Right lung (tissue), 10 donors: ENCODE results near the gene ENTPD3. TPM values are rescaled to one million over a fixed set of nuclear protein-coding genes. Genes with fewer than 3 reads are reported as not detected.

Source experiments
- DNase-seq, 2 donors: peaks; one replicate each; pipeline ENCODE4 v3.0.0-alpha.2; 2013
- long read RNA-seq, 8 donors: transcript quantifications; one replicate each; lab custom pipeline, GENCODE V29; 2026
- polyA plus RNA-seq, 5 donors: library from polyadenylated mRNA; unstranded; fragments of 120-200 nt; gene quantifications; one replicate each; pipeline versions ENCODE4 v1.2.1 to v1.2.3, GENCODE V29; 2013; ENCODE audit warnings: inconsistent platforms in 1 of 5, low replicate concordance in 1 of 5; ENCODE audit not compliant: insufficient read length in 5 of 5, insufficient read depth in 1 of 5

The ENTPD3 gene, protein sequence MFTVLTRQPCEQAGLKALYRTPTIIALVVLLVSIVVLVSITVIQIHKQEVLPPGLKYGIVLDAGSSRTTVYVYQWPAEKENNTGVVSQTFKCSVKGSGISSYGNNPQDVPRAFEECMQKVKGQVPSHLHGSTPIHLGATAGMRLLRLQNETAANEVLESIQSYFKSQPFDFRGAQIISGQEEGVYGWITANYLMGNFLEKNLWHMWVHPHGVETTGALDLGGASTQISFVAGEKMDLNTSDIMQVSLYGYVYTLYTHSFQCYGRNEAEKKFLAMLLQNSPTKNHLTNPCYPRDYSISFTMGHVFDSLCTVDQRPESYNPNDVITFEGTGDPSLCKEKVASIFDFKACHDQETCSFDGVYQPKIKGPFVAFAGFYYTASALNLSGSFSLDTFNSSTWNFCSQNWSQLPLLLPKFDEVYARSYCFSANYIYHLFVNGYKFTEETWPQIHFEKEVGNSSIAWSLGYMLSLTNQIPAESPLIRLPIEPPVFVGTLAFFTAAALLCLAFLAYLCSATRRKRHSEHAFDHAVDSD
- polyA plus RNA-seq: 10 to 100 TPM in 2 of 5 donors, 1 to 10 TPM in 3; 8.3 to 11.3 (median 9.4) TPM
- long read RNA-seq, donor 1, partial matches to known transcripts: 0 of 2 reads
- long read RNA-seq, donor 1, other reads (novel, unspliced or antisense): 0 of 2 reads
- long read RNA-seq, donor 2, partial matches to known transcripts: 0 of 2 reads
- long read RNA-seq, donor 2, other reads (novel, unspliced or antisense): 0 of 2 reads
- long read RNA-seq, donor 3, partial matches to known transcripts: 0 of 3 reads
- long read RNA-seq, donor 3, other reads (novel, unspliced or antisense): 0 of 3 reads
- long read RNA-seq, donor 4, partial matches to known transcripts: 0 of 5 reads
- long read RNA-seq, donor 4, other reads (novel, unspliced or antisense): 5 of 5 reads
- long read RNA-seq, donor 5, partial matches to known transcripts: 0 of 7 reads
- long read RNA-seq, donor 5, other reads (novel, unspliced or antisense): 6 of 7 reads
- long read RNA-seq, donor 6, partial matches to known transcripts: 0 of 9 reads
- long read RNA-seq, donor 6, other reads (novel, unspliced or antisense): 8 of 9 reads
- long read RNA-seq, donor 7: 0 reads
- long read RNA-seq, donor 8: 0 reads

DNA sequence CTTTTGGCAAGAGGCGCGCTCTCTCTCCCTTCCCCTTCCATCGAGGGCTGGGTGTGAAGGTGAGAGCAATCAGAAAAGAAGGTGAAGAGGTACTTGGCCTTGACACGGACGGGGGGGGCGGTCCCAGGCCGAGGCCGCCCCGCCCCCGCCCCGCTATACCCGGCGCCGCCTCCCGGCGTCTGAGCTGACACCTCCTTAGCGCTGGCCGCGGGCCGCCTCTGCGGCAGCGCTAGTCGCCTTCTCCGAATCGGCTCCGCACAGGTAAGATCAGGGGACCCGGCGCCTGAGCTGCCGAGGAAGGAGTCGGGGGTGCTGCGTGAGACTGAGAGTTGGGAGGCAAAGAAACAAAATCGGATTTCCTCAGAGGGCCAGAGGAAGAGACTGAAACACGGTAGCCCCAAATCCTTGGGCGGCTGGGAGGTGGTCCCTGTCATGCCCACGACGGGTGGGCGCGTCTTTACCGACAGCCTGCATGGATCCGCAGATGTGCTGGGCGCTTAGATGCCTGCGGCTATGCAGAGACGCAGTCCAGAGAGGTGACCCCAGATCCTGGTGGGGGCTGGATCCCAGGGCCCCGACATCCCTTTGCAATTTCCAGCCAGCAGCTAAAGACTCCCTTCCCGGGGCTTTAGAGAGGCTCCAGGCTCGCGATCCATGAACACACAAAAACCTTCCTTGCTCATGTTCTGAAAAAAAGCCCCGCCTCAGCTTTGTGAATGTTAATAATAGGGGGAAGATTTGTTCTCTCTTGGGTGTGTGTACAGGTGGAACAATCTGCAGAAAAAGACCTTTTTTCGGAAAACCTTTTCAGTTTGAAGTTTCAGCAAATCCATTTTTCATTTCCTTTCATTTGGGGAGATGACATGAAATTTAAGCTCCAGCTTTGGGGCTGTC, at the start of gene ENTPD3:
ENTPD3 (plus strand) TSS at position 184 of the 894 bp plus-strand sequence. CDS start 874 bp downstream, outside the sequence.
- peak; percentile 16 to 25 for DNase-seq

DNA sequence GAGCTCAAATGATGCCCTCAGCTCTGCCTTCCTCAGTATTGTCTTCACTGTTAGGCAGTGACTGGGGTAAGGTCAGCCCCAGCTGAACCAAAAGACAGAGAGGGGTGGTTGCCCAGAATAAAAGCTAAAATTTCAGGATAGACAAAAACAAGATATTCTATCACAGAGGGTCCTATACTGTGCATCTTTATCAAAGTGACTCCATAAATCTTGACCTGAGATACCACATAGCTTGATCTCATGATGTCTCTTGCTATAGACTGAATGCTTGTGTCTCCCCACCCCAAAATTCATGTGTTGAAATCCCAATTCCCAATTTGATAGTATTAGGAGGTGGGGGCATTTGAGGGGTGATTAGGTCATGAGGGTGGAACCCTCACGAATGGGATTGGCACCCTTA, 47.1 kb upstream of the ENTPD3 start:
- no peak for DNase-seq

DNA sequence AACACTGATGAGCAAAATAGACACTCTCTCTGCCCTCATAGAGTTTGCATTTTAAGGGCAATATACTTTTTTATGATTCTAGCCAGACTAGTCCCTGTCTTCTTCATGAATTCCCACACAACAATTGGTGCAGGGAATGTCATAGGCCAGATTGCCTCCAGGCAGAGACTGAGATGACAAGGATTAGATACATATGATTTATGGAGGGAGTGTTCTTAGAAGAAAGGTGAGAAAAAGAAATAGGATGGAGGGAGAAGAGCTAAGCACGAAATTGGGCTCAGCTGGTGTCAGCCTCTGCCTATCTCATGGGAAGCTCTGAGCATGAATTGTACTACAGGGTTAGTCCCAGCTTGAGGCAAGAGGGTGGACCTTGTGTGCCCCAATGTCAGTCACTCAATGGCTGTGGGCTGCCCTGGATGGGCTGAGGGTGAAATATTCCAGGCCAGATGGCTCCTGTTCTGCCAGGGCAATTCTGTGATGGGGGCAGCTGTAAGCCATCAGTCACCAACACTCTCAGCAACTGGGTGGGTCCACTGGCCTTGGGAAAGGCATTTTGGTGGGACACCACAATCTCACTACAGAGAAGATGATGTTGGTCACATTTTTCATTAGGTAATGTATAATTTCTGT, 46.3 kb upstream of the ENTPD3 start:
- DNase-seq: no peak

DNA sequence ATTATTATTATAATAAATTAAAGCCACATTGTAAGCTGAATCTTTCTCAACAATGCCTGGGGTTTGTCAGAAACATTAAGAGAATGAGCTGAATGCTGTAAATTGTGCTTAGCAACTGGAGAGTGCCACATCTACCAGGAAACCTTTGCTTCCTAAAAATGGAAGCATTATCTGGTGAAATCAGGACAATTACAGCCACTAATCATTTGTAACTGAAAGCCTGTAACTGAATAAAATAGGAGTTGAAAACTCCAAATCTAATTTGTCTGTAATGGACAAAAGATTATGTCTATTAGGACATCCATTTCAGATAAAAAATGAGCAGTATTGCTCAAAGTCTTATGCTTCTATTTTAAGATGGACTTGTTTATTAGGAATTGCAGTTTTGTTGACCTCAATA, 45.3 kb upstream of the ENTPD3 start:
- DNase-seq: no peak

DNA sequence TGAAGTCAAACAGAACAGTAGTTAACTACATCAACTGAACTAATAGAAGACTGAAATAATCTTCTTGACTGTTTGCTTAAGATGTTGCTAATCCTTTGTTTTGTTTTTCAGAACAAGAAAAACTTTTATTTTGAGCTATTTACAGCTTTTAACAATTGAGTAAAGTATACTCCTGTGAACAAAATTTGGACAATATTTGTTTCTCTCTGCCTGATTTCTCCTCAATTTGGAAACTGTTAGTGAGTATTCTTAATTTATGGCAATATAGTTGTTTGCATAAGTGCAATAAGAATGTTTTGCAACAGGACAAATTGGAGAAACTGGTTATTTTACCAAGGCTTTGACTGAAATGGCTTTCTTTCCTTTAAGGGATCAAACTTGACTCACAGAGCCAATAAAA, 36.5 kb upstream of the ENTPD3 start:
- DNase-seq: no peak

DNA sequence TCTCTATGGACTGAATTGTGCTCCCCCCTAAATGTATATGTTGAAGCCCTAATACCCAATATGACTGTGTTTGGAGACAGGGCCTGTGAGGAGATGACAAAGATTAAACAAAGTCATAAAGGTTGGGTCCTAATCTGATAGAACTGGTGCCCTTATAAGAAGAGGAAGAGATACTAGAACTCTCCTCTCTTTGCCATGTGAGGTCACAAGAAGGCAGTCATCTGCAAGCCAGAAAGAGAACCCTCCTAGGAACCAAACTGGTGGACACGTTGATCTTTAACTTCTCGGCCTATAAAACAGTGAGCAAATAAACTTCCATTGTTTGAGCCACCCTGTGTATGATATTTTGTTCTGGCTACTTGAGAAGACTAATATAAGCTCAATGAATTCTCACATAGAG, 31.6 kb upstream of the ENTPD3 start:
- DNase-seq: no peak

DNA sequence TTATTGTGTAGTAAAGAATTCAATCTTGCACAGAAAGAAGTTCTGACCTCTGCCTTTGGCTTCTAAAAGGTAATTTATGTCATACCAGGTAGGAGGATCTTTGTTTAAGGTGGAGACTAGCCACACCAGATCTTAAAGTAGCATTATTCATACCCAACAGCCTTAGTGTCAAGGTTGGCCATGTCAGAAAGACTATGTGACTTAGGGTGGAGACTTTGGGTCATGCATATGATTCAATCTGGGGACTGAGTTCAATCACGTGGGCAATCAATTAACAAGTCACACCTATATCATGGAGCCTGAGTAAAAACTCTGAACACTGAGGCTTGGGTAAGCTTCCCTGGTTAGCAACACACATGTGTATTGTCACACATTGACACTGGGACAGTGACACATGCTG, 28.5 kb upstream of the ENTPD3 start:
- no peak for DNase-seq

DNA sequence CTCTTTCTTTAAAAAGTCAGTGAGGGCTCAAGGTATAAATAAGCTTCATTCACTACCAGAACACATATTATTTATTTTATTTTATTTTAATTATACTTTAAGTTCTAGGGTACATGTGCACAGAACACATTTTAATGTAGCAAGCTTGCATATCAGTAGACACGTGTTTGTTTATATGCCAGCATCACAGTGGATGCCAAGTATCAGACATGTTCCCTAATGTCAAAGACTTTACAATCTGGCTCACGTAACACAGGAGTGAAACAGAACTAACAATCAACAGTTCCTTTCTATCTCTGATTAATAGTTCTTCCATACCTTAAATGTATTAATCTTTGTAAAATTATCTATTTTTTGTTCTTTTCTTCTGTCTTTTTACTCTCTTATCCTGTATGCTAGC, 23.3 kb upstream of the ENTPD3 start:
- DNase-seq: no peak

DNA sequence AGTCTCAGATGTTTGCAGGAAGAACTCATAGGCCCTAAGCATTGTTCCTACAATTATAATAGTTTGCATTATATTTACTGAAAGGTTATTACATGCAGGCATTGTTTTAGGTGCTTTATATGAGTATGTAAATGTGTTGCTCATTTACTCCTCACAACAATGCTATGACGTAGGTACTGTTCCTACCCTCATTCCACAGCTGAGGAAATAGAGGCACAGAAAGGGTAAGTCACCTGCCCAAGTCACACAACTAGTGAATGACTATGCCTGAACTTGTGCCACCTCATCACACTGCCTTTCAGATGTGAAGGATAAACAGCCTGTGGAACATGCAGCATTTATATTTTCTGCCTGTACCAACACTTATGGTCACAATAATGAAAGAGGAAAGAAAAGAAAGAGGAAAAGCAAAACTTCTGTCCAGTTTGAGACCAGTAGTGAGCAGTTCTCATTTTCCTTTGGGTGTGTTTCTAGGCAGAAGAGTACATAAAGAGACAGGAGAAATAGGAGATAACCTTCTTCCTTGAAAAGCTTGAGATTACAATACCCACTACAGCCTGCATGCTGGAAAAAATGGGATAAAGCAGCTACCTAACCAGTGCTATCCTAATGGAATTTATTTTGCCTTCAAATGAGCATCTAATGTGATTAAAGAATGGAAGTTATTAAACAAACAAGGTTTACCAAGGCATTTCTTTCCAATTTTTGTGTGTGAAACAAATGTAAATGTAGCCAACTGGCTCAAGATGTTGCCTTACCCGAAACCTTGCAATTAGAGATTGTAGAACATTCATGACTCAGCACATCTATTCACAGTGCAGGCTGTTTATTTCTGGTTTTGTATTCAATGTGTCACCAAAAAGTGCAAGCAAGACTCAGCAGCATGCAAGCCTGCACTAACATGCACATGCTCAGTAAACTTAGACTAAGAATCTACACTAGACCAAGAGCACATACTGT, 20.5 kb upstream of the ENTPD3 start:
- DNase-seq: no peak

DNA sequence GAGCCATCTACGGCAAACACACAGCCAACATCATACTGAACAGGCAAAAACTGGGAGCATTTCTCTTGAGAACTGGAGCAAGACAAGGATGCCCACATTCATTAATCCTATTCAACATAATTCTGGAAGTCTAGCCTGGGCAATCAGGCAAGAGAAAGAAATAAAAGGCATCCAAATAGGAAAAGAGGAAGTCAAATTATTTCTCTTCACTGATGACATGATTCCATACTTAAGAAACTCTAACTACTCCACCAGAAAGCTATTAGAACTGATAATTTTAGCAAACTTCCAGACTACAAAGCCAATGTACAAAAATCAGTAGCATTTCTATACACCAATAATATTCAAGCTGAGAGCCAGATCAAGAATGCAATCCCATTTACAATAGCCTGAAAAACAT, 17.3 kb upstream of the ENTPD3 start:
- DNase-seq: no peak

DNA sequence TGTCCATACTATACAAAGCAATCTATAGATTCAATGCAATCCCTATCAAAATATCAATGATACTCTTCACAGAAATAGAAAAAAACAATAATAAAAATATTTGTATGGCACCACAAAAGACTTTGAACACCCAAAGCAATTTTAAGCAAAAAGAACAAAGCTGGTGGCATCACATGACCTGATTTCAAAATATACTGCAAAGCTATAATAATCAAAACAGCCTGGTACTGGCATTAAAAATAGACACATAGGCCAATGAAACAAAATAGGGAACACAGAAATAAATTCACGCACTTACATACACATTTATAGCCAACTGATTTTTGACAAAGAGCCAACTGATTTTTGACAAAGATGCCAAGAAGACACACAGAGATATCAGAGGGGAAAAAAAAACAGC, 9.2 kb upstream of the ENTPD3 start:
- no peak for DNase-seq

DNA sequence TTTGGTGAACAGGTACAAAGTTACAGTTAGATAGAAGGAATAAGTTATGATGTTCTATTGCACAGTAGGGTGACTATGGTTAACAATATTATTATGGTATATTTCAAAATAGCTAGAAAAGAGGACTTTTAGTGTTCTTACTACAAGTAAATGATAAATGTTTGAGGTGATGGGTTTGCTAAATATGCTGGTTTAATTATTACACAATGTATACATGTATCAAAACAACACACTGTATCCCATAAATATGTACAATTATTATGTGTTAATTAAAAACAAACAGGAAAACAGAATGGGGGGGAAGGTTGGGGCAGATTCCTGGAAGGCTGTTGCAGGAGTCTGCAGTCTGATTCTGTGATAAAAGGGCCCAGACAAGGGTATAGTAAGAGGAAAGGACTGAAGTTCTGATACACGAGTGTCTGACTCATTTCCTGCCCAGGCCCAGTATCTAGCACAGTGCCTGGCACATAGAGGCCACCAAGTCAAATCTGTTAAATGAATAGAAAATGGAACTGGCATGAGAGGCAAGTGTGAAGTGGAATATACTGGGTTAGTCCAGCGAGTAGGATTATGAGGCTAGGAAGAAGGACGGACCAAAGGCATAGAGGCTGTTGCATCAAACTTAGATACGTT, 7.2 kb upstream of the ENTPD3 start:
- no peak for DNase-seq

DNA sequence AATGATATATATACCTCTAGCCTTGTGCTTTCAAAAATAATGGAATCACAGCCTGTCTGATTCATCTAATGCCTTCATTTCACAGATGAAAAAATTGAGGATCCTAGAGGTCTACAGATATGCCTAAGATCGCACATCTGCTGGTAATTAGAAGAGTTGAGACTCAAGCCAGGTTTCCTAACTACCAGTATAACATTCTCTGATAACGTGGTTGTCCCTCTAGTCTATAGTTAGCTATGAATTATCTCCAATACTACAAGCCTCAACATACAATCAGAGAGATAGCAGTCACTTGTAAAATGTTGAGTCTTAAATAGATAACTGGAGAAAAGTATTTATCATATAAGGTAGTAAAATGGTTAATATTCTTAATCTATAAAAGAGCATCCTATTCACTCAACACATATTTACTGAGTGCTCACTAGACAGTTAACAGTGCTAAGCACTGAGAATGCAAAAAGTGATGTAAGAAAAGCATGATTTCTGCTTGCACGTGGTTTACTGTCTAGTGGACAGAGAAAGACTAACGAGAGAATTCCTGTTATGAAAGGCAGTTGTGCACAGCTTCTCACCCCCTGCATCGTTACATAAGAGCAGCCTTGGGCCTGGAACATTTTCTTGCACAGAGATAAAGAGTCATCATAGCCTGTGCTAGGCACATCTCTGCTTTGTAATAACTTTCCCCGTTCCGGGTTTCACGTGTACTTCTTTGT, 4.9 kb upstream of the ENTPD3 start:
- no peak for DNase-seq

DNA sequence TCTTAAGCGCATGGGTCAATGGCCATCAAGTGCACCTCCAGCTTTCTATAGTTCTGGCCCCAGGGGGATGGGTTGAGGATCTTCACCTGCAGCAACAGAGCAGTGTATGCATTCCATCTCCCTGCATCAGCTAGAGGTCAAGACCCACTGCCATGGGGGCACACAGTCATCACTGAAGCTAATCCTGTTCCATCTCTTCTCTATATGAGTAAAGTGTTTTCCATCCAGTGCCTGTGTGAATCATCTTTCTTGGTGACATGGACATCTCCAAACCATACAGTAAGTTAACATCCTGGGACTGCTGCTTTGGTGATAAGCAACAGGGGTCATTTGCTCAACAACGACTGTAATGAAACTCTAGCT, 4.4 kb upstream of the ENTPD3 start:
- DNase-seq: no peak

DNA sequence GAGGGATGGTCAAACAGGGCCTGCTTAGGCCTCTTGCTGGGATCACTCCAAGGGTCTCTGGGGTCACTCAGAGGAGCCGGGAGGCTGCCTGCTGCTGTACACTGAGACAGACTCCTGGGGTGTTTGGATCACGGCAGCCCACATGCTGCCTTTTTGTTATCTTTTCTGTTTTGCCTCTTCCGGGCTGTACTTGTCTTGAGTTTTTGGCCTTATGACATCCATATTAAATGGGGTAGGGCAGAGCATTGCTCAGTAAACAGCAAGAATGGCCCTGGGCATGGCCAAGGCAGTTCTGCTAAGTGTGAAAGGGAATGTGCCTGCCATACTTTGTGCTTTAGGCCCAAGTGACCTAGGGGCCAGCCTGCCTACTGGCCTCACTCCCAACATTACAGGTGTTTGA, 771 bp upstream of the ENTPD3 start:
- DNase-seq: peak in 1 of 2 donors; percentile 3

DNA sequence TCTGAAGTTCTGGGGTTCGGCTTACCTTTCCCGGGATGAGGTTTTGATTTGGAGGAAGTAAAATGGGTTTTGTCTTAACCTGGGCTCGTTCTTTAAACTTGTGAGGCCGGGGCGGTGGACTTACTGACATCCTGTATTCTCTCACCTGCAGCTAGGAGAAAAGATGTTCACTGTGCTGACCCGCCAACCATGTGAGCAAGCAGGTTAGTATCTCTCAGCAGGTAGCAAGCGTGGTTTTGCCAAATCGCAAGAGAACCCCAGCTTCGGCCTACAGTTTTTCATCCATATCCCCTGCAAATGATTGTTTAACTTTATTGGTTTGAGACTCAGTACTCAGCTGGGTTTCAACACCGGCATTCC, 891 bp downstream of the ENTPD3 start:
- DNase-seq: no peak

DNA sequence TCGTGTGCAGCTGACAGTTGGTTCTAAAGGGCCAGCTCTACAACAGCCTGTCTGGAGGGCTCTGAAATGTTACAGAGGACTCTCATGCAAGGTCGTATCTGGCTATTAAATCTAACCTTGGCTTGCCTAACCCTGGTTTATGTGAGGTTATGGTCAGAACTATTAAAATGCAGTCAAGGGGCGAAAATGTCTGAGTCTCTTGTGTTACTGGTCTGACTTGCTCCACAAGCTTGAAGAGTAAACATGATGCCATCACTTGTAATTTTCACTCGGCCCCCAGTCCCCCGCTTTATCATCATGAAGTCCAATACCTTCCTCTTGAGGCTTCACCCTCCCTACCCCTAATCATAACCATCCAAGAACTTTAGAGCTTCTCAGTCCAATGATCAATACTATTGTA, 9.4 kb downstream of the ENTPD3 start:
- no peak for DNase-seq

DNA sequence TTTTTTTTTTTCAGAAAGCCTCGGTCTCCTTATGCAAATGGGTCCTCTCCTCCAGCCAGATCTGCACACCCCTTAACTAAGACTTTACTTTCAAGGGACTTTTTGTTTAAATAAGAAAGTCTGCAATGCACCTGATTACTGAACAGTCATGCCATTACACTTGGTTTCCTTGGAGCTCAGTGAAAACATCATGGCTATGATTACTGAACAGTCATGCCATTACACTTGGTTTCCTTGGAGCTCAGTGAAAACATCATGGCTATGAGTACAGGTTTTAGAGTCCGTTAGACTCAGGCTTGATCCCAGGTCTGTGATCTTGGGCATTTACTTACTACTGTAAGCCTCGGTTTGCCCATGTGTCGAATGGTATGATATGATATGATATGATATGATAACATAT, 10.1 kb downstream of the ENTPD3 start:
- no peak for DNase-seq

DNA sequence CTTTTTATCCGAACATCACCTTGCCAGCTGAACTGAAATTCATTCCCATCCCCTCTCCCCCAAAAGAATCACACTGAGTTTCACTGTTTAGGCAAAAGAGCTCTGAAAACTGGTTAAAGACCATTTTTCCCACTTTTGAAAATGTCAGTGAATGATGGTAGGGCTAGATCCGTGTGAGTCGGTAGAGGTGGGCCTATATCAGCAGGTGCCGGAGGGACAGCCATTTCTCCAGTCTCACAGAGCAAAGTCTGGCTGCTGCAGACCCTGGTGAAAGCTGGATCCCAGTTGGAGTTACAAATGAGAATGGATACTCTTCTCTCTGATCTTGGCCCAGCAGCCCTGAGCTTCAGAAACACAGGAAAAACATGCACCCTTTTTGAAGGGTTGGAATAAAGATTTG, 10.9 kb downstream of the ENTPD3 start:
- no peak for DNase-seq
